WTC11 (cell line): ENCODE measurements around the gene B4GALT2. TPM values are rescaled to one million over a fixed set of nuclear protein-coding genes. Genes with fewer than 3 reads are reported as not detected.

Source experiments
- ATAC-seq: fragments of 200-7000 bp; cut with Tn5 transposase; 2 replicates; pipeline ENCODE4 v1.10.0; 2021; ENCODE audit warnings: mild to moderate bottlenecking, moderate library complexity
- CTCF ChIA-PET: fragments of 300-600 bp; sonication (Branson Sonifier 250); formaldehyde crosslinking; loops from one replicate; lab custom pipeline; 2021; ENCODE audit warnings: antibody characterized with exemption; lab: Charles Lee
- POLR2A ChIA-PET: fragments of 350-600 bp; sonication (Branson Sonifier 250); formaldehyde crosslinking; loops from one replicate; lab custom pipeline; 2021; ENCODE audit warnings: antibody characterized with exemption; lab: Charles Lee
- DNase-seq: peaks from one replicate; pipeline ENCODE4 v3.0.0; 2021; ENCODE audit warnings: low spot score
- H3K27ac Mint-ChIP-seq: 2 replicates; pipeline ENCODE4 v1.8.0; 2021; ENCODE audit warnings: mixed read lengths
- H3K27me3 Mint-ChIP-seq: 2 replicates; pipeline ENCODE4 v1.8.0; 2021; ENCODE audit warnings: low read depth, mild to moderate bottlenecking, moderate library complexity, mixed read lengths
- H3K36me3 Mint-ChIP-seq: 2 replicates; pipeline ENCODE4 v1.8.0; 2021; ENCODE audit warnings: mixed read lengths
- H3K4me1 Mint-ChIP-seq: 2 replicates; pipeline ENCODE4 v1.8.0; 2022; ENCODE audit warnings: mixed read lengths
- H3K4me3 Mint-ChIP-seq: 2 replicates; pipeline ENCODE4 v1.8.0; 2021; ENCODE audit warnings: mild to moderate bottlenecking, moderate library complexity, mixed read lengths
- H3K9me3 Mint-ChIP-seq: 2 replicates; pipeline ENCODE4 v1.8.0; 2021; ENCODE audit warnings: mixed read lengths
- ATF1 ChIP-seq: sonication (generic); formaldehyde crosslinking; IDR thresholded peaks from 2 replicates; pipeline ENCODE4 v1.8.1; 2023; ENCODE audit warnings: mild to moderate bottlenecking, moderate library complexity, missing genetic modification reagents
- CBFB ChIP-seq: sonication (generic); formaldehyde crosslinking; IDR thresholded peaks from 2 replicates; pipeline ENCODE4 v1.8.1; 2022; ENCODE audit warnings: mild to moderate bottlenecking, low read depth, missing genetic modification reagents
- CREM ChIP-seq: sonication (generic); formaldehyde crosslinking; IDR thresholded peaks from 2 replicates; pipeline ENCODE4 v1.8.1; 2022; ENCODE audit warnings: mild to moderate bottlenecking, missing genetic modification reagents, moderate library complexity
- EMX1 ChIP-seq: fragments of 250-450 bp; sonication (Bioruptor Pico); IDR thresholded peaks from 2 replicates; pipeline ENCODE4 v1.8.0; 2021; ENCODE audit warnings: mild to moderate bottlenecking
- FOXK1 ChIP-seq: sonication (generic); formaldehyde crosslinking; IDR thresholded peaks from 2 replicates; pipeline ENCODE4 v1.8.0; 2022; ENCODE audit warnings: mild to moderate bottlenecking, moderate library complexity, missing genetic modification reagents
- FOXP1 ChIP-seq: sonication (generic); formaldehyde crosslinking; IDR thresholded peaks from 2 replicates; pipeline ENCODE4 v1.8.0; 2022; ENCODE audit warnings: missing genetic modification reagents, mild to moderate bottlenecking, moderate library complexity, borderline replicate concordance
- HMGA2 ChIP-seq: fragments of 250-450 bp; sonication (Bioruptor Pico); IDR thresholded peaks from 2 replicates; pipeline ENCODE4 v1.4.0; 2021; ENCODE audit warnings: mild to moderate bottlenecking, moderate library complexity
- IRF2 ChIP-seq: sonication (generic); formaldehyde crosslinking; IDR thresholded peaks from 2 replicates; pipeline ENCODE4 v1.8.0; 2022; ENCODE audit warnings: low read depth, missing genetic modification reagents, borderline replicate concordance
- JAZF1 ChIP-seq: fragments of 250-450 bp; sonication (Bioruptor Pico); IDR thresholded peaks from 2 replicates; pipeline ENCODE4 v1.9.0; 2021; ENCODE audit warnings: moderate library complexity, mild to moderate bottlenecking, inconsistent platforms
- MXD4 ChIP-seq: fragments of 250-450 bp; sonication (Bioruptor Pico); IDR thresholded peaks from 2 replicates; pipeline ENCODE4 v1.8.0; 2021; ENCODE audit warnings: mild to moderate bottlenecking, moderate library complexity, borderline replicate concordance
- NFATC4 ChIP-seq: fragments of 250-450 bp; sonication (Bioruptor Pico); IDR thresholded peaks from 2 replicates; pipeline ENCODE4 v1.9.0; 2021; ENCODE audit warnings: mild to moderate bottlenecking
- NFE2L1 ChIP-seq: sonication (generic); formaldehyde crosslinking; IDR thresholded peaks from 2 replicates; pipeline ENCODE4 v1.8.1; 2023; ENCODE audit warnings: missing genetic modification reagents
- NFYB ChIP-seq: sonication (generic); formaldehyde crosslinking; conservative IDR thresholded peaks from 2 replicates; pipeline ENCODE4 v1.8.0; 2022; ENCODE audit warnings: low read depth, missing genetic modification reagents
- NR3C1 ChIP-seq: sonication (generic); formaldehyde crosslinking; conservative IDR thresholded peaks from 2 replicates; pipeline ENCODE4 v1.8.1; 2023; ENCODE audit warnings: low read depth, mild to moderate bottlenecking, missing genetic modification reagents
- RORB ChIP-seq: fragments of 250-450 bp; sonication (Bioruptor Pico); IDR thresholded peaks from 2 replicates; pipeline ENCODE4 v1.9.0; 2021; ENCODE audit warnings: mild to moderate bottlenecking
- SP1 ChIP-seq: sonication (generic); formaldehyde crosslinking; conservative IDR thresholded peaks from 2 replicates; pipeline ENCODE4 v1.8.1; 2022; ENCODE audit warnings: missing genetic modification reagents
- TEAD4 ChIP-seq: sonication (generic); formaldehyde crosslinking; IDR thresholded peaks from 2 replicates; pipeline ENCODE4 v1.8.0; 2022; ENCODE audit warnings: mild to moderate bottlenecking, missing genetic modification reagents
- ZBTB21 ChIP-seq: sonication (generic); formaldehyde crosslinking; IDR thresholded peaks from 2 replicates; pipeline ENCODE4 v1.8.1; 2023; ENCODE audit warnings: mild to moderate bottlenecking, missing genetic modification reagents, borderline replicate concordance
- ZNF121 ChIP-seq: sonication (generic); formaldehyde crosslinking; IDR thresholded peaks from 2 replicates; pipeline ENCODE4 v1.8.0; 2023; ENCODE audit warnings: missing genetic modification reagents
- ZNF219 ChIP-seq: sonication (generic); formaldehyde crosslinking; IDR thresholded peaks from 2 replicates; pipeline ENCODE4 v1.8.0; 2023; ENCODE audit warnings: missing genetic modification reagents, mild to moderate bottlenecking, borderline replicate concordance
- ZNF396 ChIP-seq: fragments of 250-450 bp; sonication (Bioruptor Pico); IDR thresholded peaks from 2 replicates; pipeline ENCODE4 v1.8.0; 2021; ENCODE audit warnings: mild to moderate bottlenecking, moderate library complexity, borderline replicate concordance
- ZNF416 ChIP-seq: fragments of 250-450 bp; sonication (Bioruptor Pico); IDR thresholded peaks from 2 replicates; pipeline ENCODE4 v1.9.0; 2021; ENCODE audit warnings: mild to moderate bottlenecking, inconsistent platforms
- ZNF671 ChIP-seq: fragments of 250-450 bp; sonication (Bioruptor Pico); IDR thresholded peaks from 2 replicates; pipeline ENCODE4 v1.8.0; 2021; ENCODE audit warnings: mild to moderate bottlenecking
- total RNA-seq: library from RNA; stranded (reverse); gene quantifications from 3 replicates; pipeline ENCODE4 v1.2.3, GENCODE V29; 2021
- TF ChIP-seq, protein P1 (sequence below): sonication (generic); formaldehyde crosslinking; IDR thresholded peaks from 2 replicates; pipeline ENCODE4 v1.8.0; 2023; ENCODE audit warnings: missing genetic modification reagents
- TF ChIP-seq, protein P2 (sequence below): sonication (generic); formaldehyde crosslinking; IDR thresholded peaks from 2 replicates; pipeline ENCODE4 v1.8.0; 2022; ENCODE audit warnings: mild to moderate bottlenecking, missing genetic modification reagents
- TF ChIP-seq, protein P3 (sequence below): fragments of 250-450 bp; sonication (Bioruptor Pico); IDR thresholded peaks from 2 replicates; pipeline ENCODE4 v2.1.2; 2022; ENCODE audit warnings: mild to moderate bottlenecking, moderate library complexity
- TF ChIP-seq, protein P4 (sequence below): fragments of 200-600 bp; IDR thresholded peaks from 2 replicates; pipeline ENCODE4 v1.8.0; 2022; ENCODE audit warnings: antibody characterized with exemption
- TF ChIP-seq, protein P5 (sequence below): fragments of 250-450 bp; sonication (Bioruptor Pico); IDR thresholded peaks from 2 replicates; pipeline ENCODE4 v1.9.0; 2021; ENCODE audit warnings: mild to moderate bottlenecking
- TF ChIP-seq, protein P6 (sequence below): fragments of 250-450 bp; sonication (Bioruptor Pico); conservative IDR thresholded peaks from 2 replicates; pipeline ENCODE4 v1.9.0; 2021; ENCODE audit warnings: mild to moderate bottlenecking
- TF ChIP-seq, protein P7 (sequence below): sonication (generic); formaldehyde crosslinking; IDR thresholded peaks from 2 replicates; pipeline ENCODE4 v1.8.1; 2022; ENCODE audit warnings: mild to moderate bottlenecking, moderate library complexity, missing genetic modification reagents

The B4GALT2 gene
- total RNA-seq, 1 experiment from 2014 or later, result 66.7 TPM

DNA sequence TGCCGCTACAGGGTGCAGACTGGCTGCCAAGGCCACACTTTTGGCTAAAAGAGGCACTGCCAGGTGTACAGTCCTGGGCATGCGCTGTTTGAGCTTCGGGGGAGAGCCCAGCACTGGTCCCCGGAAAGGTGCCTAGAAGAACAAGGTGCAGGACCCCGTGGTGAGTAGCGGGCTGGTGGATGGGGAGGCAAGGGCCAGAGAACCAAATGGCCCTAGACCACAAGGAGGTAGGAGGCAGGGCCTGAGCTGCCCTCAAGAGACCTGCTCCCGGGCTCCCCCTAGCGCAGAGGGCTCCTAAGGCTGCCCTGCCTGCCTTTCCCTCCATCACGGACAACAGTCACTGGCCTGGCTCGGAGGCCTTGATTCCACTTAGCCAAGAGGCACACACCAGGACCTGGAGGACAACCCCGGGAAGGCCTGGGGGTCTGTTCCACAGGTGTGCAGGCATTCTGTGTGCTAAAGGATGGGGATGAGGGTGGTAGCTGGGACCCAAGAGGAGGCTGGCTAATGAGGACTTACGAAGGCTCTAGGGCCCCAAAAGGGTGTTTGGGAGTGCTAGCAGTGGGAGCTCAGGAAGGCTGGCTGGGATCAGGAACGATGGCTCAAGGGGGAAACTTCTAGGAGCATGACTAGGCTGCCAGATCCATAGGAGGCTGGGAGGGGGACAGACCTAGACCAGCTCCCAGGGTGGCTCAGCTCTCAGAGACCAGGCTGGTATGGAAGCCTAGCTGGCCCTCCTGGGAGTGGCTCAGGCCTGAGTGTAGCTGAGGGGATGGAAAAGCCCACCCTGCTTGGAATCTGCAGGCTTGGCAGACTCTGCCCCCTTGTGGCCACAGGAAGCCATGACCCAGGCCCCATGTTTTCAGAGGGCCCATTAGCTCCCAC is 44.7 kb upstream of the B4GALT2 start:
- peaks cover 8% of the 10 kb centered on the region for H3K27me3 Mint-ChIP-seq
- no peaks in the 10 kb centered on the region for H3K36me3 Mint-ChIP-seq
- DNase-seq (peak; percentile 92), ATAC-seq (peak; percentile 60)
- peaks cover 54% of the 10 kb centered on the region for H3K4me1 Mint-ChIP-seq
- ChIA-PET CTCF (interaction anchor here (0.6 to 11.9 kb wide), 116 partner anchors 12 to 1088 kb away, joined by 3 to 992 read pairs (median 6); partner anchors contain the start of genes ATP6V0B, B4GALT2, CCDC24 and DPH2), POLR2A (interaction anchor here (0.5 to 3.9 kb wide), 15 partner anchors 12 to 988 kb away, joined by 3 to 62 read pairs (median 3); partner anchors contain the start of genes ATP6V0B, IPO13, KDM4A and PTPRF)
- H3K9me3 Mint-ChIP-seq, result no peaks in the 10 kb centered on the region
- H3K4me3 Mint-ChIP-seq, result peak overlapping the region; percentile 84
- peak overlapping the region; percentile 88 for H3K27ac Mint-ChIP-seq
- TF ChIP-seq HMGA2 (CRISPR knock-in tag) (no peak), ZNF416 (CRISPR knock-in tag) (0 out of 2 replicates have a peak, but pooled peaks have one; percentile 47), CREM (0 out of 2 replicates have a peak, but pooled peaks have one; percentile 48), NFATC4 (no peak), ZNF396 (CRISPR knock-in tag) (no peak), TEAD4 (CRISPR knock-in tag) (no peak), MXD4 (CRISPR knock-in tag) (0 out of 2 replicates have a peak, but pooled peaks have one; percentile 41), IRF2 (CRISPR knock-in tag) (no peak), ZBTB21 (0 out of 2 replicates have a peak, but pooled peaks have one; percentile 2), RORB (CRISPR knock-in tag) (no peak), FOXP1 (no peak), NR3C1 (no peak), SP1 (CRISPR knock-in tag) (peak; percentile 41), ZNF671 (CRISPR knock-in tag) (no peak), NFYB (no peak), CBFB (CRISPR knock-in tag) (no peak), JAZF1 (CRISPR knock-in tag) (no peak), ATF1 (CRISPR knock-in tag) (no peak), ZNF121 (CRISPR knock-in tag) (no peak), ZNF219 (CRISPR knock-in tag) (no peak), FOXK1 (CRISPR knock-in tag) (0 out of 2 replicates have a peak, but pooled peaks have one; percentile 11), NFE2L1 (no peak), EMX1 (CRISPR knock-in tag) (no peak)
- TF ChIP-seq, protein P1, sequence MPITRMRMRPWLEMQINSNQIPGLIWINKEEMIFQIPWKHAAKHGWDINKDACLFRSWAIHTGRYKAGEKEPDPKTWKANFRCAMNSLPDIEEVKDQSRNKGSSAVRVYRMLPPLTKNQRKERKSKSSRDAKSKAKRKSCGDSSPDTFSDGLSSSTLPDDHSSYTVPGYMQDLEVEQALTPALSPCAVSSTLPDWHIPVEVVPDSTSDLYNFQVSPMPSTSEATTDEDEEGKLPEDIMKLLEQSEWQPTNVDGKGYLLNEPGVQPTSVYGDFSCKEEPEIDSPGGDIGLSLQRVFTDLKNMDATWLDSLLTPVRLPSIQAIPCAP (CRISPR knock-in tag), result no peak
- TF ChIP-seq, protein P2, sequence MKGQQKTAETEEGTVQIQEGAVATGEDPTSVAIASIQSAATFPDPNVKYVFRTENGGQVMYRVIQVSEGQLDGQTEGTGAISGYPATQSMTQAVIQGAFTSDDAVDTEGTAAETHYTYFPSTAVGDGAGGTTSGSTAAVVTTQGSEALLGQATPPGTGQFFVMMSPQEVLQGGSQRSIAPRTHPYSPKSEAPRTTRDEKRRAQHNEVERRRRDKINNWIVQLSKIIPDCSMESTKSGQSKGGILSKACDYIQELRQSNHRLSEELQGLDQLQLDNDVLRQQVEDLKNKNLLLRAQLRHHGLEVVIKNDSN, result no peak
- TF ChIP-seq, protein P3, sequence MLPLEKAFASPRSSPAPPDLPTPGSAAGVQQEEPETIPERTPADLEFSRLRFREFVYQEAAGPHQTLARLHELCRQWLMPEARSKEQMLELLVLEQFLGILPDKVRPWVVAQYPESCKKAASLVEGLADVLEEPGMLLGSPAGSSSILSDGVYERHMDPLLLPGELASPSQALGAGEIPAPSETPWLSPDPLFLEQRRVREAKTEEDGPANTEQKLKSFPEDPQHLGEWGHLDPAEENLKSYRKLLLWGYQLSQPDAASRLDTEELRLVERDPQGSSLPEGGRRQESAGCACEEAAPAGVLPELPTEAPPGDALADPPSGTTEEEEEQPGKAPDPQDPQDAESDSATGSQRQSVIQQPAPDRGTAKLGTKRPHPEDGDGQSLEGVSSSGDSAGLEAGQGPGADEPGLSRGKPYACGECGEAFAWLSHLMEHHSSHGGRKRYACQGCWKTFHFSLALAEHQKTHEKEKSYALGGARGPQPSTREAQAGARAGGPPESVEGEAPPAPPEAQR, result no peak
- TF ChIP-seq, protein P4, sequence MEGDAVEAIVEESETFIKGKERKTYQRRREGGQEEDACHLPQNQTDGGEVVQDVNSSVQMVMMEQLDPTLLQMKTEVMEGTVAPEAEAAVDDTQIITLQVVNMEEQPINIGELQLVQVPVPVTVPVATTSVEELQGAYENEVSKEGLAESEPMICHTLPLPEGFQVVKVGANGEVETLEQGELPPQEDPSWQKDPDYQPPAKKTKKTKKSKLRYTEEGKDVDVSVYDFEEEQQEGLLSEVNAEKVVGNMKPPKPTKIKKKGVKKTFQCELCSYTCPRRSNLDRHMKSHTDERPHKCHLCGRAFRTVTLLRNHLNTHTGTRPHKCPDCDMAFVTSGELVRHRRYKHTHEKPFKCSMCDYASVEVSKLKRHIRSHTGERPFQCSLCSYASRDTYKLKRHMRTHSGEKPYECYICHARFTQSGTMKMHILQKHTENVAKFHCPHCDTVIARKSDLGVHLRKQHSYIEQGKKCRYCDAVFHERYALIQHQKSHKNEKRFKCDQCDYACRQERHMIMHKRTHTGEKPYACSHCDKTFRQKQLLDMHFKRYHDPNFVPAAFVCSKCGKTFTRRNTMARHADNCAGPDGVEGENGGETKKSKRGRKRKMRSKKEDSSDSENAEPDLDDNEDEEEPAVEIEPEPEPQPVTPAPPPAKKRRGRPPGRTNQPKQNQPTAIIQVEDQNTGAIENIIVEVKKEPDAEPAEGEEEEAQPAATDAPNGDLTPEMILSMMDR, result peak; percentile 78
- TF ChIP-seq, protein P5, sequence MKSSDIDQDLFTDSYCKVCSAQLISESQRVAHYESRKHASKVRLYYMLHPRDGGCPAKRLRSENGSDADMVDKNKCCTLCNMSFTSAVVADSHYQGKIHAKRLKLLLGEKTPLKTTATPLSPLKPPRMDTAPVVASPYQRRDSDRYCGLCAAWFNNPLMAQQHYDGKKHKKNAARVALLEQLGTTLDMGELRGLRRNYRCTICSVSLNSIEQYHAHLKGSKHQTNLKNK (CRISPR knock-in tag), result no peak
- TF ChIP-seq, protein P6, sequence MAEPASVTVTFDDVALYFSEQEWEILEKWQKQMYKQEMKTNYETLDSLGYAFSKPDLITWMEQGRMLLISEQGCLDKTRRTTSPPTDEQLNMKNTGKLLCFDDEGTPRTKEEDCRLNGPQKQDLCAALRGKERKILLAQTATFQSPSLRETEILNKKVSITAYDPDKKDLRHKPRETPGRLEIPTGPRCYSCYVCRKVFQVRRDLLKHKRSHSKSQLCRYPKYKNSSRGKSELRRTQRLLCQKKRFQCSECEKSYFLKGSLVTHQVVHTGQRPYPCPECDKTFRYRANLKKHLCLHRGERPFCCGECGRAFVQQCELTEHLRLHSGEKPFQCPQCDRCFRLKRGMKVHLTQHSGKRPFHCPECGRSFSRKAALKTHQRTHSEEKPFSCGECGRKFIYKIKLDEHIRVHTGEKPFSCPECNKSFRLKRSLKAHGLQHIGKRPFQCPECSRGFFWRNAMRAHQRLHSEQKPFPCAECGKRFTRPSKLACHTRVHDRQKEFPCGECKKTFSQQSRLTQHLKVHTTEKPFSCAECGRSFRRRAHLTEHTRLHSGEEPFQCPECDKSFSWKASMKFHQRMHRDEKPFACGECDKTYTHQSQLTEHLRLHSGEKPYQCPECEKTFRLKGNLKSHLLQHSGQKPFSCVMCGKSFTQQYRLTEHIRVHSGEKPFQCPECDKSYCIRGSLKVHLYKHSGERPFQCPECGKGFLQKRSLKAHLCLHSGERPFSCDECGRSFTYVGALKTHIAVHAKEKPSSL, result no peak
- TF ChIP-seq, protein P7, sequence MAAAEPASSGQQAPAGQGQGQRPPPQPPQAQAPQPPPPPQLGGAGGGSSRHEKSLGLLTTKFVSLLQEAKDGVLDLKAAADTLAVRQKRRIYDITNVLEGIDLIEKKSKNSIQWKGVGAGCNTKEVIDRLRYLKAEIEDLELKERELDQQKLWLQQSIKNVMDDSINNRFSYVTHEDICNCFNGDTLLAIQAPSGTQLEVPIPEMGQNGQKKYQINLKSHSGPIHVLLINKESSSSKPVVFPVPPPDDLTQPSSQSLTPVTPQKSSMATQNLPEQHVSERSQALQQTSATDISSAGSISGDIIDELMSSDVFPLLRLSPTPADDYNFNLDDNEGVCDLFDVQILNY (CRISPR knock-in tag), result no peak
